ENCODE results near the gene RNF144B. TPM values are rescaled to one million over a fixed set of nuclear protein-coding genes. Genes with fewer than 3 reads are reported as not detected.

Gene RNF144B
- total RNA-seq, 1 experiment from 2014 or later, result 8.2 TPM

GRCh38 chr6:18493382-18493891 is 106.3 kb downstream of the RNF144B start:
- no peak for DNase-seq (ENCODE audit: low spot score)
- no peak for TF ChIP-seq ZNF121 (CRISPR knock-in tag; IDR thresholded peaks at IDR 0.05)
- no peak for TF ChIP-seq JUN (CRISPR knock-in tag; IDR thresholded peaks at IDR 0.05)
- no peak for TF ChIP-seq ERG (CRISPR knock-in tag; IDR thresholded peaks at IDR 0.05)
- no peak for TF ChIP-seq TEAD4 (CRISPR knock-in tag; IDR thresholded peaks at IDR 0.05)
- TF ChIP-seq FOXJ3 (CRISPR knock-in tag; IDR thresholded peaks at IDR 0.05; ENCODE audit: borderline replicate concordance), result no peak
- no peak for TF ChIP-seq NFE2L1 (CRISPR knock-in tag; IDR thresholded peaks at IDR 0.05)
- no peak for TF ChIP-seq STAT6 (CRISPR knock-in tag; conservative IDR thresholded peaks at IDR 0.05; ENCODE audit: low read depth)
- TF ChIP-seq, protein P1, sequence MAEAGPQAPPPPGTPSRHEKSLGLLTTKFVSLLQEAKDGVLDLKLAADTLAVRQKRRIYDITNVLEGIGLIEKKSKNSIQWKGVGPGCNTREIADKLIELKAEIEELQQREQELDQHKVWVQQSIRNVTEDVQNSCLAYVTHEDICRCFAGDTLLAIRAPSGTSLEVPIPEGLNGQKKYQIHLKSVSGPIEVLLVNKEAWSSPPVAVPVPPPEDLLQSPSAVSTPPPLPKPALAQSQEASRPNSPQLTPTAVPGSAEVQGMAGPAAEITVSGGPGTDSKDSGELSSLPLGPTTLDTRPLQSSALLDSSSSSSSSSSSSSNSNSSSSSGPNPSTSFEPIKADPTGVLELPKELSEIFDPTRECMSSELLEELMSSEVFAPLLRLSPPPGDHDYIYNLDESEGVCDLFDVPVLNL (CRISPR knock-in tag; IDR thresholded peaks at IDR 0.05; ENCODE audit: borderline replicate concordance, low read depth), result no peak
- TF ChIP-seq, protein P2, sequence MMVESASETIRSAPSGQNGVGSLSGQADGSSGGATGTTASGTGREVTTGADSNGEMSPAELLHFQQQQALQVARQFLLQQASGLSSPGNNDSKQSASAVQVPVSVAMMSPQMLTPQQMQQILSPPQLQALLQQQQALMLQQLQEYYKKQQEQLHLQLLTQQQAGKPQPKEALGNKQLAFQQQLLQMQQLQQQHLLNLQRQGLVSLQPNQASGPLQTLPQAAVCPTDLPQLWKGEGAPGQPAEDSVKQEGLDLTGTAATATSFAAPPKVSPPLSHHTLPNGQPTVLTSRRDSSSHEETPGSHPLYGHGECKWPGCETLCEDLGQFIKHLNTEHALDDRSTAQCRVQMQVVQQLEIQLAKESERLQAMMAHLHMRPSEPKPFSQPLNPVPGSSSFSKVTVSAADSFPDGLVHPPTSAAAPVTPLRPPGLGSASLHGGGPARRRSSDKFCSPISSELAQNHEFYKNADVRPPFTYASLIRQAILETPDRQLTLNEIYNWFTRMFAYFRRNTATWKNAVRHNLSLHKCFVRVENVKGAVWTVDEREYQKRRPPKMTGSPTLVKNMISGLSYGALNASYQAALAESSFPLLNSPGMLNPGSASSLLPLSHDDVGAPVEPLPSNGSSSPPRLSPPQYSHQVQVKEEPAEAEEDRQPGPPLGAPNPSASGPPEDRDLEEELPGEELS (CRISPR knock-in tag; IDR thresholded peaks at IDR 0.05), result no peak
- TF ChIP-seq, protein P3, sequence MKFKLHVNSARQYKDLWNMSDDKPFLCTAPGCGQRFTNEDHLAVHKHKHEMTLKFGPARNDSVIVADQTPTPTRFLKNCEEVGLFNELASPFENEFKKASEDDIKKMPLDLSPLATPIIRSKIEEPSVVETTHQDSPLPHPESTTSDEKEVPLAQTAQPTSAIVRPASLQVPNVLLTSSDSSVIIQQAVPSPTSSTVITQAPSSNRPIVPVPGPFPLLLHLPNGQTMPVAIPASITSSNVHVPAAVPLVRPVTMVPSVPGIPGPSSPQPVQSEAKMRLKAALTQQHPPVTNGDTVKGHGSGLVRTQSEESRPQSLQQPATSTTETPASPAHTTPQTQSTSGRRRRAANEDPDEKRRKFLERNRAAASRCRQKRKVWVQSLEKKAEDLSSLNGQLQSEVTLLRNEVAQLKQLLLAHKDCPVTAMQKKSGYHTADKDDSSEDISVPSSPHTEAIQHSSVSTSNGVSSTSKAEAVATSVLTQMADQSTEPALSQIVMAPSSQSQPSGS (CRISPR knock-in tag; IDR thresholded peaks at IDR 0.05; ENCODE audit: borderline replicate concordance, low read depth), result no peak
- no peak for TF ChIP-seq ETV6 (CRISPR knock-in tag; IDR thresholded peaks at IDR 0.05)
- no peak for TF ChIP-seq ARID4B (CRISPR knock-in tag; IDR thresholded peaks at IDR 0.05; ENCODE audit: borderline replicate concordance)
- TF ChIP-seq, protein P4, sequence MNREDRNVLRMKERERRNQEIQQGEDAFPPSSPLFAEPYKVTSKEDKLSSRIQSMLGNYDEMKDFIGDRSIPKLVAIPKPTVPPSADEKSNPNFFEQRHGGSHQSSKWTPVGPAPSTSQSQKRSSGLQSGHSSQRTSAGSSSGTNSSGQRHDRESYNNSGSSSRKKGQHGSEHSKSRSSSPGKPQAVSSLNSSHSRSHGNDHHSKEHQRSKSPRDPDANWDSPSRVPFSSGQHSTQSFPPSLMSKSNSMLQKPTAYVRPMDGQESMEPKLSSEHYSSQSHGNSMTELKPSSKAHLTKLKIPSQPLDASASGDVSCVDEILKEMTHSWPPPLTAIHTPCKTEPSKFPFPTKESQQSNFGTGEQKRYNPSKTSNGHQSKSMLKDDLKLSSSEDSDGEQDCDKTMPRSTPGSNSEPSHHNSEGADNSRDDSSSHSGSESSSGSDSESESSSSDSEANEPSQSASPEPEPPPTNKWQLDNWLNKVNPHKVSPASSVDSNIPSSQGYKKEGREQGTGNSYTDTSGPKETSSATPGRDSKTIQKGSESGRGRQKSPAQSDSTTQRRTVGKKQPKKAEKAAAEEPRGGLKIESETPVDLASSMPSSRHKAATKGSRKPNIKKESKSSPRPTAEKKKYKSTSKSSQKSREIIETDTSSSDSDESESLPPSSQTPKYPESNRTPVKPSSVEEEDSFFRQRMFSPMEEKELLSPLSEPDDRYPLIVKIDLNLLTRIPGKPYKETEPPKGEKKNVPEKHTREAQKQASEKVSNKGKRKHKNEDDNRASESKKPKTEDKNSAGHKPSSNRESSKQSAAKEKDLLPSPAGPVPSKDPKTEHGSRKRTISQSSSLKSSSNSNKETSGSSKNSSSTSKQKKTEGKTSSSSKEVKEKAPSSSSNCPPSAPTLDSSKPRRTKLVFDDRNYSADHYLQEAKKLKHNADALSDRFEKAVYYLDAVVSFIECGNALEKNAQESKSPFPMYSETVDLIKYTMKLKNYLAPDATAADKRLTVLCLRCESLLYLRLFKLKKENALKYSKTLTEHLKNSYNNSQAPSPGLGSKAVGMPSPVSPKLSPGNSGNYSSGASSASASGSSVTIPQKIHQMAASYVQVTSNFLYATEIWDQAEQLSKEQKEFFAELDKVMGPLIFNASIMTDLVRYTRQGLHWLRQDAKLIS (CRISPR knock-in tag; IDR thresholded peaks at IDR 0.05; ENCODE audit: borderline replicate concordance), result no peak
- no peak for TF ChIP-seq ZNF423 (CRISPR knock-in tag; IDR thresholded peaks at IDR 0.05)
- ChIA-PET POLR2A (no interaction called here), CTCF (no interaction called here)
- Mint-ChIP-seq H3K9me3 (no peaks in the 10 kb centered on the region), H3K27ac (no peak overlapping the region), H3K36me3 (no peaks in the 10 kb centered on the region), H3K27me3 (ENCODE audit: low read depth) (no peaks in the 10 kb centered on the region; the same call in 1 of the 2 replicates), H3K4me1 (peaks cover 25% of the 10 kb centered on the region), H3K4me3 (no peak overlapping the region)
- no peak for ATAC-seq

Data from WTC11 (cell line).